ENCODE measurements around the gene CDKN2D.

DNA sequence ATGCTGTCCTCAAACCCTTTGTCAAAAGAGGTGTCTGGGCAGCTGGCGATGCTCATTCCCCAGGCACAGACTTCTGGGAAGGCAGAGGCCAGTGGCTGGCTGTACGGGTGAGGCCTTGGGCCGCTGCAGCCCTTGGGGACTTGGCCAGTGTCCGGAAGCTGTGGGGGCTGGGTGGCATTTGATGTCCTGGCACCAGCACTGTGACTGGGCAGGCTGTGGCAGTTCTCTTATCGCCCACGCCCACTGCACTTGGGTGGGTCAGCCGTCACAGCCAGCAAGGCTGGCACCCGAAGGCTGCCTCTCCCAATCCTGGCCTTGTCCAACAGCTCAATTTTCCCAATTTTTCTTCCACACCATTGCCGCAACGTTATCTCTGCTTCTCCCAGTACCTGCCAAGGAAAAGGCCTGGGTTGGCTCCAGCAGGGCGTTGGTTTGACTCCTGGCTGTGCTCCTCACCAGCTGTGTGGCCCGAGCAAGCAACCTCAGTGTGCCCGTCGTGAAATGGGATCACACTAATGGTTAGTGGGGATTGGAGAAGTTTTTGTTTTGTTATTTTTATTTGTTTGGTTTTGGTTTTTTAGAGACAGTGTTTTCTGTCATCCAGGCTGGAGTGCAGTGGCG is 43.8 kb upstream of the CDKN2D start:
- TF ChIP-seq, protein P1, sequence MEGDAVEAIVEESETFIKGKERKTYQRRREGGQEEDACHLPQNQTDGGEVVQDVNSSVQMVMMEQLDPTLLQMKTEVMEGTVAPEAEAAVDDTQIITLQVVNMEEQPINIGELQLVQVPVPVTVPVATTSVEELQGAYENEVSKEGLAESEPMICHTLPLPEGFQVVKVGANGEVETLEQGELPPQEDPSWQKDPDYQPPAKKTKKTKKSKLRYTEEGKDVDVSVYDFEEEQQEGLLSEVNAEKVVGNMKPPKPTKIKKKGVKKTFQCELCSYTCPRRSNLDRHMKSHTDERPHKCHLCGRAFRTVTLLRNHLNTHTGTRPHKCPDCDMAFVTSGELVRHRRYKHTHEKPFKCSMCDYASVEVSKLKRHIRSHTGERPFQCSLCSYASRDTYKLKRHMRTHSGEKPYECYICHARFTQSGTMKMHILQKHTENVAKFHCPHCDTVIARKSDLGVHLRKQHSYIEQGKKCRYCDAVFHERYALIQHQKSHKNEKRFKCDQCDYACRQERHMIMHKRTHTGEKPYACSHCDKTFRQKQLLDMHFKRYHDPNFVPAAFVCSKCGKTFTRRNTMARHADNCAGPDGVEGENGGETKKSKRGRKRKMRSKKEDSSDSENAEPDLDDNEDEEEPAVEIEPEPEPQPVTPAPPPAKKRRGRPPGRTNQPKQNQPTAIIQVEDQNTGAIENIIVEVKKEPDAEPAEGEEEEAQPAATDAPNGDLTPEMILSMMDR (IDR thresholded peaks at IDR 0.05; ENCODE audit: insufficient read depth, low read depth, low read length): no peak
- TF ChIP-seq EZH2 (IDR thresholded peaks at IDR 0.05; ENCODE audit: insufficient read depth, low read length): no peak
